ENCODE results near the gene CCDC183. TPM values are rescaled to one million over a fixed set of nuclear protein-coding genes. Genes with fewer than 3 reads are reported as not detected.

CCDC183 gene
- total RNA-seq, 2 experiments from 2014 or later = 0.88 to 1.3 TPM

DNA sequence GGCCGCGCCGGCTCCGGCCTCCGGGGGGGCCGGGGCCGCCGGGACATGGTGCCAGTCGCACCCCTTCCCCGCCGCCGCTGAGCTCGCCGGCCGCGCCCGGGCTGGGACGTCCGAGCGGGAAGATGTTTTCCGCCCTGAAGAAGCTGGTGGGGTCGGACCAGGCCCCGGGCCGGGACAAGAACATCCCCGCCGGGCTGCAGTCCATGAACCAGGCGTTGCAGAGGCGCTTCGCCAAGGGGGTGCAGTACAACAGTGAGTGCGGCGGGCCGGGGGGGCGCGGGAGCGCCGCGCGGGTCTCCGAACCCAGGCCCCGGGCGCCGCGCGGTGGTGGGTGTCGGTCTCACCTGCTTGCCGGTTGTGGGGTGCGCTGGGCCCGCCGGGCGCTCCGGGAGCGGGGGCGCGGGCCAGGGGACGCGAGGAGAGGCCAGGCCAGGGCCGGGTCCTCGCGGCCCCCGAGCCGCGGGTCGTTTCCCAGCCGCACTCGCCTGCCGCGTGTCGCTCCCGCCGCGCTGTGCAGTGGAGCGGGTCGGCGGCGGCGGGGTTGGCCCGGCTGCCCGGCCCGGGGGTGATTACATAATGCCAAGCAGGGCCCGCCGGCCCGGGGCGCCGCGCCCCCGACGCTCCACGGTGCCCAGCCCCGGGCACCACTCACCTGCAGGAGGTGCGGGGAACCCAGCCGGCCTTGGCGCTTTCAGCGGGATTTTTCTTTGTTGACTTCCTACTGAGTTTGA lies 12.1 kb downstream of the CCDC183 start:
- H3K9me3 ChIP-seq (ENCODE audit: low read length) = no peaks in the 10 kb centered on the region
- H2AFZ ChIP-seq (ENCODE audit: low read length) = peak overlapping the region; percentile 51
- peak overlapping the region; percentile 100 for H3K4me3 ChIP-seq (ENCODE audit: low read depth, low read length, poor library complexity, severe bottlenecking)
- CTCF ChIA-PET (ENCODE audit: unreplicated experiment) = no interaction called here
- intact Hi-C loops (cut with micrococcal nuclease; ENCODE audit: unreplicated experiment) = loop anchor here (2.0 kb wide), 1 partner anchor 41 kb away; the partner anchor contains the start of gene PHPT1
- BruUV-seq (replicated peaks) = no TSS peak
- POLR2A ChIA-PET = interaction anchor here (0.7 to 2.4 kb wide), 4 partner anchors 14 to 34 kb away, joined by 3 to 5 read pairs (median 3); partner anchors contain the start of genes AJM1 and TMEM141
- peak; percentile 54 for DNase-seq (ENCODE audit: low spot score)
- peaks cover 28% of the 10 kb centered on the region for H3K4me1 ChIP-seq (ENCODE audit: insufficient read depth, low read length, poor library complexity, severe bottlenecking)
- H3K36me3 ChIP-seq (ENCODE audit: insufficient read depth, low read length) = peaks cover 36% of the 10 kb centered on the region
- H3K9me2 ChIP-seq (ENCODE audit: insufficient read depth, low read length) = no peaks in the 10 kb centered on the region
- H3K79me2 ChIP-seq (ENCODE audit: insufficient read depth, low read depth, low read length) = peaks cover 51% of the 10 kb centered on the region
- no peak for TF ChIP-seq EZH2phosphoT487 (IDR thresholded peaks at IDR 0.05; ENCODE audit: borderline replicate concordance, low read depth, low read length)
- TF ChIP-seq, protein P1, sequence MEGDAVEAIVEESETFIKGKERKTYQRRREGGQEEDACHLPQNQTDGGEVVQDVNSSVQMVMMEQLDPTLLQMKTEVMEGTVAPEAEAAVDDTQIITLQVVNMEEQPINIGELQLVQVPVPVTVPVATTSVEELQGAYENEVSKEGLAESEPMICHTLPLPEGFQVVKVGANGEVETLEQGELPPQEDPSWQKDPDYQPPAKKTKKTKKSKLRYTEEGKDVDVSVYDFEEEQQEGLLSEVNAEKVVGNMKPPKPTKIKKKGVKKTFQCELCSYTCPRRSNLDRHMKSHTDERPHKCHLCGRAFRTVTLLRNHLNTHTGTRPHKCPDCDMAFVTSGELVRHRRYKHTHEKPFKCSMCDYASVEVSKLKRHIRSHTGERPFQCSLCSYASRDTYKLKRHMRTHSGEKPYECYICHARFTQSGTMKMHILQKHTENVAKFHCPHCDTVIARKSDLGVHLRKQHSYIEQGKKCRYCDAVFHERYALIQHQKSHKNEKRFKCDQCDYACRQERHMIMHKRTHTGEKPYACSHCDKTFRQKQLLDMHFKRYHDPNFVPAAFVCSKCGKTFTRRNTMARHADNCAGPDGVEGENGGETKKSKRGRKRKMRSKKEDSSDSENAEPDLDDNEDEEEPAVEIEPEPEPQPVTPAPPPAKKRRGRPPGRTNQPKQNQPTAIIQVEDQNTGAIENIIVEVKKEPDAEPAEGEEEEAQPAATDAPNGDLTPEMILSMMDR (conservative IDR thresholded peaks at IDR 0.05; ENCODE audit: low read length) = peak; percentile 37
- peak overlapping the region; percentile 73 for H3K27ac ChIP-seq (ENCODE audit: low read depth, low read length, poor library complexity, severe bottlenecking)
- peak overlapping the region; percentile 88 for H3K4me2 ChIP-seq (ENCODE audit: low read length)
- peaks cover 15% of the 10 kb centered on the region; the same call in 1 of the 2 replicates for H4K20me1 ChIP-seq (ENCODE audit: insufficient read depth, low read length)

DNA sequence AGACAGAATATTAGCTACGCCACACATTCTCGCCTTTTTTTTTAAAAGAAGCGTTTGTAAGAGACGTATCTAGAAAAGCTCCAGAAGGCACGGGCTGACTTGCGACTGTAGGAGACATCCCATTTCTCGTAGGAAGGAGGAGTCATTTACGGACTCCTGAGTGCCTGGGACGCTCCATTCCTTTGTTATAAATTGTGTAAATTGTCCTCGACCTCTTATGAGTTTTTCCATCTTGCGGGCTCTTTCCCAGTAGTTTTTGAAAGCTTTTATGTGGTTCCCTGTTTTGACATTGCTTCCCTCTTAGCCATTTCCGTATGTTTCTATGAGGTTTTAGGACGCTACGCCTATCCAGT lies 12.6 kb downstream of the CCDC183 start:
- Histone ChIP-seq H3K9me3 (ENCODE audit: low read length) (no peaks in the 10 kb centered on the region), H3K79me2 (ENCODE audit: insufficient read depth, low read depth, low read length) (peaks cover 55% of the 10 kb centered on the region), H4K20me1 (ENCODE audit: insufficient read depth, low read length) (peaks cover 15% of the 10 kb centered on the region; the same call in 1 of the 2 replicates), H3K36me3 (ENCODE audit: insufficient read depth, low read length) (peaks cover 40% of the 10 kb centered on the region), H3K4me2 (ENCODE audit: low read length) (peak overlapping the region; percentile 88), H3K4me1 (ENCODE audit: insufficient read depth, low read length, poor library complexity, severe bottlenecking) (peaks cover 28% of the 10 kb centered on the region), H2AFZ (ENCODE audit: low read length) (no peak overlapping the region; the same call in 1 of the 2 replicates), H3K9me2 (ENCODE audit: insufficient read depth, low read length) (no peaks in the 10 kb centered on the region), H3K27ac (ENCODE audit: low read depth, low read length, poor library complexity, severe bottlenecking) (peak overlapping the region; percentile 73), H3K4me3 (ENCODE audit: low read depth, low read length, poor library complexity, severe bottlenecking) (peak overlapping the region; percentile 100)
- ChIA-PET POLR2A (interaction anchor here (0.7 kb wide), 1 partner anchor 18 kb away, joined by 3 read pairs; the partner anchor contains the start of gene TMEM141), CTCF (ENCODE audit: unreplicated experiment) (no interaction called here)
- intact Hi-C loops (cut with micrococcal nuclease; ENCODE audit: unreplicated experiment) = loop anchor here (2.0 kb wide), 1 partner anchor 40 kb away; the partner anchor contains the start of gene PHPT1
- TF ChIP-seq, protein P1 (conservative IDR thresholded peaks at IDR 0.05; ENCODE audit: low read length) = no peak
- TF ChIP-seq EZH2phosphoT487 (IDR thresholded peaks at IDR 0.05; ENCODE audit: borderline replicate concordance, low read depth, low read length) = no peak
- no TSS peak for BruUV-seq (replicated peaks)
- no peak for DNase-seq (ENCODE audit: low spot score)

Data from OCI-LY7 (cell line).